ENCODE results near the gene OBP2B. TPM values are rescaled to one million over a fixed set of nuclear protein-coding genes. Genes with fewer than 3 reads are reported as not detected.

OBP2B gene
- total RNA-seq, 2 experiments from 2014 or later = not detected

DNA sequence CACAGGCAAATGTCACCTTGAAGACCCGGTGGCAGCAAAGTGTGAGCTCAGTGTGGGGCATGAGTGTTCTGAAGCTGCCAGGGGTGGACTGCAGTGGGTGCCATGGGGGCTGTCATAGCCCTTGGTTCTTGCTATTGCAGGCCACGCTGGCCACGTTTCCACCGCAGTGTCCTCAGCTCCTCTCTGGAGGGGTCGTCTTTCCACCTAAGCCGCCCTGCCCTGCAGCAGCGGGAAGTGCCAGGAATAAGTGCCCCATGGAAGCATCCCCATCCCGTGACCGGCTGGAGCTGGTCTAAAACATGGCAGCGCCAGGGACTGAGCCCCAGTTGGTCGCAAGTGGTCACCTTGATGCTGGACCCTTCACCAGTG lies 6.9 kb downstream of the OBP2B start:
- Histone ChIP-seq H3K36me3 (ENCODE audit: insufficient read depth, low read length) (no peaks in the 10 kb centered on the region), H3K4me1 (ENCODE audit: insufficient read depth, low read length, poor library complexity, severe bottlenecking) (no peaks in the 10 kb centered on the region), H3K4me2 (ENCODE audit: low read length) (no peak overlapping the region), H3K79me2 (ENCODE audit: insufficient read depth, low read depth, low read length) (no peaks in the 10 kb centered on the region), H4K20me1 (ENCODE audit: insufficient read depth, low read length) (no peaks in the 10 kb centered on the region), H3K9me3 (ENCODE audit: low read length) (no peaks in the 10 kb centered on the region), H3K9me2 (ENCODE audit: insufficient read depth, low read length) (no peaks in the 10 kb centered on the region), H2AFZ (ENCODE audit: low read length) (no peak overlapping the region), H3K4me3 (ENCODE audit: low read depth, low read length, poor library complexity, severe bottlenecking) (no peak overlapping the region), H3K27ac (ENCODE audit: low read depth, low read length, poor library complexity, severe bottlenecking) (no peak overlapping the region)
- no peak for DNase-seq (ENCODE audit: low spot score)
- CTCF ChIA-PET (ENCODE audit: unreplicated experiment) = no interaction called here
- TF ChIP-seq EZH2phosphoT487 (IDR thresholded peaks at IDR 0.05; ENCODE audit: borderline replicate concordance, low read depth, low read length) = no peak
- TF ChIP-seq, protein P1, sequence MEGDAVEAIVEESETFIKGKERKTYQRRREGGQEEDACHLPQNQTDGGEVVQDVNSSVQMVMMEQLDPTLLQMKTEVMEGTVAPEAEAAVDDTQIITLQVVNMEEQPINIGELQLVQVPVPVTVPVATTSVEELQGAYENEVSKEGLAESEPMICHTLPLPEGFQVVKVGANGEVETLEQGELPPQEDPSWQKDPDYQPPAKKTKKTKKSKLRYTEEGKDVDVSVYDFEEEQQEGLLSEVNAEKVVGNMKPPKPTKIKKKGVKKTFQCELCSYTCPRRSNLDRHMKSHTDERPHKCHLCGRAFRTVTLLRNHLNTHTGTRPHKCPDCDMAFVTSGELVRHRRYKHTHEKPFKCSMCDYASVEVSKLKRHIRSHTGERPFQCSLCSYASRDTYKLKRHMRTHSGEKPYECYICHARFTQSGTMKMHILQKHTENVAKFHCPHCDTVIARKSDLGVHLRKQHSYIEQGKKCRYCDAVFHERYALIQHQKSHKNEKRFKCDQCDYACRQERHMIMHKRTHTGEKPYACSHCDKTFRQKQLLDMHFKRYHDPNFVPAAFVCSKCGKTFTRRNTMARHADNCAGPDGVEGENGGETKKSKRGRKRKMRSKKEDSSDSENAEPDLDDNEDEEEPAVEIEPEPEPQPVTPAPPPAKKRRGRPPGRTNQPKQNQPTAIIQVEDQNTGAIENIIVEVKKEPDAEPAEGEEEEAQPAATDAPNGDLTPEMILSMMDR (conservative IDR thresholded peaks at IDR 0.05; ENCODE audit: low read length) = no peak
- BruUV-seq (replicated peaks) = no TSS peak
- POLR2A ChIA-PET = no interaction called here
- intact Hi-C loops (cut with micrococcal nuclease; ENCODE audit: unreplicated experiment) = no loop called here

GRCh38 chr9:133201424-133202144 lies 7.5 kb downstream of the OBP2B start:
- ChIA-PET CTCF (ENCODE audit: unreplicated experiment) (no interaction called here), POLR2A (no interaction called here)
- H3K4me3 ChIP-seq (ENCODE audit: low read depth, low read length, poor library complexity, severe bottlenecking) = no peak overlapping the region
- no peaks in the 10 kb centered on the region for H3K36me3 ChIP-seq (ENCODE audit: insufficient read depth, low read length)
- no peaks in the 10 kb centered on the region for H3K79me2 ChIP-seq (ENCODE audit: insufficient read depth, low read depth, low read length)
- BruUV-seq (replicated peaks) = no TSS peak
- no peak overlapping the region for H3K4me2 ChIP-seq (ENCODE audit: low read length)
- no peaks in the 10 kb centered on the region for H3K9me2 ChIP-seq (ENCODE audit: insufficient read depth, low read length)
- no peak overlapping the region for H2AFZ ChIP-seq (ENCODE audit: low read length)
- no peak overlapping the region for H3K27ac ChIP-seq (ENCODE audit: low read depth, low read length, poor library complexity, severe bottlenecking)
- H3K9me3 ChIP-seq (ENCODE audit: low read length) = no peaks in the 10 kb centered on the region
- intact Hi-C loops (cut with micrococcal nuclease; ENCODE audit: unreplicated experiment) = no loop called here
- no peaks in the 10 kb centered on the region for H3K4me1 ChIP-seq (ENCODE audit: insufficient read depth, low read length, poor library complexity, severe bottlenecking)
- no peaks in the 10 kb centered on the region for H4K20me1 ChIP-seq (ENCODE audit: insufficient read depth, low read length)
- TF ChIP-seq, protein P1 (conservative IDR thresholded peaks at IDR 0.05; ENCODE audit: low read length) = no peak
- no peak for TF ChIP-seq EZH2phosphoT487 (IDR thresholded peaks at IDR 0.05; ENCODE audit: borderline replicate concordance, low read depth, low read length)
- no peak for DNase-seq (ENCODE audit: low spot score)

DNA sequence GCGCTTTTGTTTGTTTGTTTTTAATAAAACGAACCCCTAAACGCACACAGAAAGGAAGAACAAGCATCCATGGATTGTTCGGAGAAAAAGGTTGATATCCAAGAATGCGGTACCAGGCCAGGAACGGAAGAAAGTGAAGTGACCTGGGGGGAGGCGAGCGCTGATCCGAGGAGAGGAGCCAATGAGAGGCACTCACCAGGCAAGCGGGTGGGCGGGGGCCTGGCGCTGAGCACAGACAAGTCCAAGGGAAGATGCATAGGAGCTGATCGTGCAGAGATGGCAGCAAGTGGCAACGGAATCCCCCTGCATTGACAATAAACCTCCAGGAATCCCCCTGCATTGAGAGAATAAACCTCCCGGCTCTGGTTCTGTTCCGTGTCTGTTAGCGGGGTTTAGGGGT lies 8.4 kb downstream of the OBP2B start:
- no peak for TF ChIP-seq EZH2phosphoT487 (IDR thresholded peaks at IDR 0.05; ENCODE audit: borderline replicate concordance, low read depth, low read length)
- TF ChIP-seq, protein P1 (conservative IDR thresholded peaks at IDR 0.05; ENCODE audit: low read length) = no peak

More for the DNA sequence above, 8.4 kb downstream of the OBP2B start:
- H3K27ac ChIP-seq (ENCODE audit: low read depth, low read length, poor library complexity, severe bottlenecking) = no peak overlapping the region
- CTCF ChIA-PET (ENCODE audit: unreplicated experiment) = no interaction called here
- no peaks in the 10 kb centered on the region for H3K9me3 ChIP-seq (ENCODE audit: low read length)
- no peak overlapping the region for H3K4me2 ChIP-seq (ENCODE audit: low read length)
- POLR2A ChIA-PET = no interaction called here
- intact Hi-C loops (cut with micrococcal nuclease; ENCODE audit: unreplicated experiment) = no loop called here
- no peaks in the 10 kb centered on the region for H3K36me3 ChIP-seq (ENCODE audit: insufficient read depth, low read length)
- no peaks in the 10 kb centered on the region for H3K4me1 ChIP-seq (ENCODE audit: insufficient read depth, low read length, poor library complexity, severe bottlenecking)
- no peaks in the 10 kb centered on the region for H3K79me2 ChIP-seq (ENCODE audit: insufficient read depth, low read depth, low read length)
- no peak overlapping the region for H3K4me3 ChIP-seq (ENCODE audit: low read depth, low read length, poor library complexity, severe bottlenecking)
- DNase-seq (ENCODE audit: low spot score) = no peak
- no peaks in the 10 kb centered on the region for H4K20me1 ChIP-seq (ENCODE audit: insufficient read depth, low read length)
- no peak overlapping the region for H2AFZ ChIP-seq (ENCODE audit: low read length)
- H3K9me2 ChIP-seq (ENCODE audit: insufficient read depth, low read length) = no peaks in the 10 kb centered on the region
- BruUV-seq (replicated peaks) = no TSS peak
